Suprapubic skin (tissue), 4 donors: ENCODE measurements around the gene WFIKKN1.

Source experiments
- POLR2A ChIP-seq, 2 donors: fragments of 450-650 bp; IDR thresholded peaks; one replicate each; pipeline ENCODE4 v1.6.1; 2017; ENCODE audit warnings: antibody characterized with exemption in 2 of 2, mild to moderate bottlenecking in 2 of 2, moderate library complexity in 2 of 2
- POLR2AphosphoS5 ChIP-seq, 3 donors: sonication (generic); formaldehyde crosslinking; IDR thresholded peaks; one replicate each; pipeline ENCODE4 v1.6.1; 2017; ENCODE audit warnings: antibody characterized with exemption in 3 of 3
- TF ChIP-seq, protein P1 (sequence below), 2 donors: fragments of 200-600 bp in 1 of 2; fragments of 450-650 bp in 1 of 2; sonication (generic) in 1 of 2; IDR thresholded peaks; one replicate each; pipeline ENCODE4 v1.5.1; 2016 to 2019; ENCODE audit warnings: antibody characterized with exemption in 2 of 2, mild to moderate bottlenecking in 1 of 2, moderate library complexity in 1 of 2

- TF ChIP-seq, protein P1, sequence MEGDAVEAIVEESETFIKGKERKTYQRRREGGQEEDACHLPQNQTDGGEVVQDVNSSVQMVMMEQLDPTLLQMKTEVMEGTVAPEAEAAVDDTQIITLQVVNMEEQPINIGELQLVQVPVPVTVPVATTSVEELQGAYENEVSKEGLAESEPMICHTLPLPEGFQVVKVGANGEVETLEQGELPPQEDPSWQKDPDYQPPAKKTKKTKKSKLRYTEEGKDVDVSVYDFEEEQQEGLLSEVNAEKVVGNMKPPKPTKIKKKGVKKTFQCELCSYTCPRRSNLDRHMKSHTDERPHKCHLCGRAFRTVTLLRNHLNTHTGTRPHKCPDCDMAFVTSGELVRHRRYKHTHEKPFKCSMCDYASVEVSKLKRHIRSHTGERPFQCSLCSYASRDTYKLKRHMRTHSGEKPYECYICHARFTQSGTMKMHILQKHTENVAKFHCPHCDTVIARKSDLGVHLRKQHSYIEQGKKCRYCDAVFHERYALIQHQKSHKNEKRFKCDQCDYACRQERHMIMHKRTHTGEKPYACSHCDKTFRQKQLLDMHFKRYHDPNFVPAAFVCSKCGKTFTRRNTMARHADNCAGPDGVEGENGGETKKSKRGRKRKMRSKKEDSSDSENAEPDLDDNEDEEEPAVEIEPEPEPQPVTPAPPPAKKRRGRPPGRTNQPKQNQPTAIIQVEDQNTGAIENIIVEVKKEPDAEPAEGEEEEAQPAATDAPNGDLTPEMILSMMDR (IDR thresholded peaks at IDR 0.05) = no peak
- TF ChIP-seq POLR2A (IDR thresholded peaks at IDR 0.05) (no peak), POLR2AphosphoS5 (IDR thresholded peaks at IDR 0.05) (no peak)
Measured at GRCh38 chr16:622920-623280, 7.9 kb upstream of the WFIKKN1 start.
